Sigmoid colon (tissue), 4 donors: ENCODE results near the gene KRT73.

Source experiments
- EP300 ChIP-seq, 4 donors: sonication (generic); formaldehyde crosslinking; IDR thresholded peaks; one replicate each; pipeline ENCODE4 v1.6.1; 2017; ENCODE audit warnings: antibody characterized with exemption in 4 of 4
- POLR2A ChIP-seq, 2 donors: fragments of 450-650 bp; IDR thresholded peaks; one replicate each; pipeline ENCODE4 v1.6.1; 2016; ENCODE audit warnings: antibody characterized with exemption in 2 of 2, mild to moderate bottlenecking in 2 of 2, moderate library complexity in 2 of 2
- POLR2AphosphoS5 ChIP-seq, 4 donors: sonication (generic); formaldehyde crosslinking; IDR thresholded peaks; one replicate each; pipeline ENCODE4 v1.6.1; 2017; ENCODE audit warnings: antibody characterized with exemption in 4 of 4
- TF ChIP-seq, protein P1 (sequence below), 4 experiments: fragments of 450-650 bp in 3 of 4; fragments of 200-600 bp in 1 of 4; IDR thresholded peaks; one replicate each; pipeline ENCODE4 v1.5.1; 2016 to 2019; ENCODE audit warnings: antibody characterized with exemption in 4 of 4, mild to moderate bottlenecking in 3 of 4, moderate library complexity in 2 of 4

DNA sequence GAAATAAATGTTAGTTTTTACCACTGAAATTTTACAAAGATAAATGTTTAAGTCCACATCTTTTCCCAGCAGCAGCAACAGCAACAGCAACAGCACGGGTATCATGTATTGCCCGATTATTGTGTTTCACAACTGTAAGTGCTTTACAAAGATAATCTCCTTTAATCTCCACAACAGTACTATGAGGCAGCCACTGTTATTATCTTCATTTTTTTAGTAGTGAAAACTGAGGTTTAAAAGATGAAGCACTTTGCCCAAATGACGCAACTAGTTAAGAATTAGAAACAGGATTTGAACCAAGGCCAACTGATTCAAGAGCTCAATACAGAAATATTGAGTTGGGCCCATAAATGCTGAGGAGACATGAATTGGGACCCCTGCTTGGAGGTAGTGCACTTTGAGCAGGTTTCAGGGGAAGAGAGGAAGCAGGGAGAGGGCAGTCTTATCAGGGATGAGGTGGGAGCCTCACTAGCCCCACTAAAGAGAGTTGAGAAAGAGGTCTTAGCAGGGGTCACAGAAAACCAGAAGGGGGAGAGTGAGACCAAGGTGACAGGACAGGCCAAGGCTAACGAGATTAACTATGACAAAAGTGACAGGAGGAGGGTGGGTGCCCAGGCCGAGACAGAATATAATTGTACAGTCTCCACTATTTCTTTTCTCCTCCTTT is 18.4 kb upstream of the KRT73 start:
- TF ChIP-seq EP300 (IDR thresholded peaks at IDR 0.05) (no peak), POLR2AphosphoS5 (IDR thresholded peaks at IDR 0.05) (no peak), POLR2A (IDR thresholded peaks at IDR 0.05) (no peak)
- TF ChIP-seq, protein P1, sequence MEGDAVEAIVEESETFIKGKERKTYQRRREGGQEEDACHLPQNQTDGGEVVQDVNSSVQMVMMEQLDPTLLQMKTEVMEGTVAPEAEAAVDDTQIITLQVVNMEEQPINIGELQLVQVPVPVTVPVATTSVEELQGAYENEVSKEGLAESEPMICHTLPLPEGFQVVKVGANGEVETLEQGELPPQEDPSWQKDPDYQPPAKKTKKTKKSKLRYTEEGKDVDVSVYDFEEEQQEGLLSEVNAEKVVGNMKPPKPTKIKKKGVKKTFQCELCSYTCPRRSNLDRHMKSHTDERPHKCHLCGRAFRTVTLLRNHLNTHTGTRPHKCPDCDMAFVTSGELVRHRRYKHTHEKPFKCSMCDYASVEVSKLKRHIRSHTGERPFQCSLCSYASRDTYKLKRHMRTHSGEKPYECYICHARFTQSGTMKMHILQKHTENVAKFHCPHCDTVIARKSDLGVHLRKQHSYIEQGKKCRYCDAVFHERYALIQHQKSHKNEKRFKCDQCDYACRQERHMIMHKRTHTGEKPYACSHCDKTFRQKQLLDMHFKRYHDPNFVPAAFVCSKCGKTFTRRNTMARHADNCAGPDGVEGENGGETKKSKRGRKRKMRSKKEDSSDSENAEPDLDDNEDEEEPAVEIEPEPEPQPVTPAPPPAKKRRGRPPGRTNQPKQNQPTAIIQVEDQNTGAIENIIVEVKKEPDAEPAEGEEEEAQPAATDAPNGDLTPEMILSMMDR (IDR thresholded peaks at IDR 0.05): no peak
